ENCODE data around the gene GAL3ST3.

GAL3ST3 gene

DNA sequence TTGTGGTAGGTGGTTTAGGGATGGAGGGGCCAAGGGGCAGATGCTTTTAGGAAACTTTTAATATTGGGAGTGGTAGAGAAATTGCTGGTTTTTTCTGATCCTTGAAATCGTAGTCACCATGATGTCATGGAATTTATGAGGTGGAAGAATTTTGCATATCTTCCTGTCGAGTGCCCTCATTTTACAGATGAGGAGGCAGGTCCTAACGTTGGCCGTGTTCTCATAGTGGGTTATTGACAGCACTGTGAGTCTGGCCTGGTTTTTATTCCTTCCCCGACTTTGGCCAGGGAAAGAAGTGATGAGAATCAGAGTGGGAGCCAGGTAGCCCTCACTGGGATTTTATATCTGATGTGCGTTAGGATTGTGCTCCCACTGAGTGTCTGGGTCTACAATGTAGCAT, 12.3 kb upstream of the GAL3ST3 start:
- H2BK120ac ChIP-seq (ENCODE audit: low read depth, low read length): no peak overlapping the region
- no peak overlapping the region for H2BK15ac ChIP-seq (replicated peaks; ENCODE audit: low read depth)
- H3K56ac ChIP-seq (ENCODE audit: low read length): no peak overlapping the region
- no peaks in the 10 kb centered on the region for H3K79me2 ChIP-seq (ENCODE audit: control insufficient read depth, insufficient read depth, low read length)
- no peak overlapping the region for H4K5ac ChIP-seq (ENCODE audit: low read length)
- H3K27ac ChIP-seq (ENCODE audit: low read depth, low read length): no peak overlapping the region
- H2AK5ac ChIP-seq (ENCODE audit: low read length): no peak overlapping the region
- H3K27me3 ChIP-seq (ENCODE audit: insufficient read depth, low read length, poor library complexity): no peaks in the 10 kb centered on the region
- H2BK5ac ChIP-seq (ENCODE audit: low read length): no peak overlapping the region
- no peak overlapping the region for H3K4ac ChIP-seq (ENCODE audit: low read depth, low read length)
- H3K9ac ChIP-seq (ENCODE audit: low read length): no peak overlapping the region
- H3K36me3 ChIP-seq (ENCODE audit: control insufficient read depth, insufficient read depth, low read length): peaks cover 34% of the 10 kb centered on the region
- no CpG with 5 or more reads among the region's 6 CpGs for WGBS (ENCODE audit: extremely low coverage, insufficient coverage, low lambda C conversion rate)
- no peaks in the 10 kb centered on the region for H3K4me1 ChIP-seq (ENCODE audit: control insufficient read depth, low read depth, low read length)
- peaks cover 4% of the 10 kb centered on the region for H3K79me1 ChIP-seq (ENCODE audit: low read length)
- H3K18ac ChIP-seq (ENCODE audit: low read length): no peak overlapping the region
- H4K8ac ChIP-seq (ENCODE audit: low read depth, low read length): no peak overlapping the region
- H3K4me3 ChIP-seq (ENCODE audit: low read length): no peak overlapping the region
- no peak overlapping the region for H3K23ac ChIP-seq (ENCODE audit: low read length)
- H3K4me2 ChIP-seq (ENCODE audit: low read length): no peak overlapping the region
- DNase-seq: no peak

DNA sequence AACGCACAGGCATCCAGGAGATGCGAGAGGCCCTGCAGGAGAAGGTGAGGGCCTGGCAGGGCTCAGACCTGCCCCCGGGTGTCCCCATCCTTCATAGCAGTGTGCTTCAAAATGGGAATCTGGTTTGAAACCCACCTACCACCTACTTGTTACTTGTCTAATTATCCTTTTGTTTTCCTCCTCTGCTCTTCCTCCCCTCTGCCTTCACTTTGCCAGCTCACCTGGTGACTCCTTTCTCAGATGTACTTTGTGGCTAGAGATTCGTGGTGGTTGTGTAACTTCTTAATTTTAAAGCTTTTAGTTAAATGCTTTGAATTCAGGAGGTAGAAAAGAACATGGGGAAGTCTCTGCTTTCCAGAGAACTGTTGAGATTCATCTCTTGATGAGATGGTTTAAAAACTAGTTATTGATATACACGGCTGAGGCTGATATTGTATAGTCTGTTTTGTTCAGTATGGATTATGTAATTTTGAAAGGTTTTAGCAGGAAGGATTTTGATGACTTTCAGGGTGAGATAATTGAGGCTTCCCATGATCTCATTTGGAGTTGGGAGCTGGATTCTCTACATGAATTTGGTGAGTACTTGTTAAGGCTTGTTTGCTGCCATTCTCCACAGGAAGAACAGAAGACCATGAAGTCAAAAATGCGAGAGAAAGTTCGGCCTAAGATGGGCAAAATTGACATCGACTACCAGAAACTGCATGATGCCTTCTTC, 11.2 kb upstream of the GAL3ST3 start:
- no peak overlapping the region for H3K4ac ChIP-seq (ENCODE audit: low read depth, low read length)
- H4K5ac ChIP-seq (ENCODE audit: low read length): no peak overlapping the region
- H3K27me3 ChIP-seq (ENCODE audit: insufficient read depth, low read length, poor library complexity): no peaks in the 10 kb centered on the region
- H2BK15ac ChIP-seq (replicated peaks; ENCODE audit: low read depth): no peak overlapping the region
- no peak overlapping the region for H3K18ac ChIP-seq (ENCODE audit: low read length)
- H3K9ac ChIP-seq (ENCODE audit: low read length): no peak overlapping the region
- WGBS (ENCODE audit: extremely low coverage, insufficient coverage, low lambda C conversion rate): no CpG with 5 or more reads among the region's 8 CpGs
- no peak overlapping the region for H3K56ac ChIP-seq (ENCODE audit: low read length)
- H3K4me3 ChIP-seq (ENCODE audit: low read length): no peak overlapping the region
- no peaks in the 10 kb centered on the region for H3K79me2 ChIP-seq (ENCODE audit: control insufficient read depth, insufficient read depth, low read length)
- no peak for DNase-seq
- no peaks in the 10 kb centered on the region for H3K4me1 ChIP-seq (ENCODE audit: control insufficient read depth, low read depth, low read length)
- no peak overlapping the region for H2BK120ac ChIP-seq (ENCODE audit: low read depth, low read length)
- H2AK5ac ChIP-seq (ENCODE audit: low read length): no peak overlapping the region
- H3K79me1 ChIP-seq (ENCODE audit: low read length): peaks cover 6% of the 10 kb centered on the region
- H3K23ac ChIP-seq (ENCODE audit: low read length): no peak overlapping the region
- no peak overlapping the region for H3K27ac ChIP-seq (ENCODE audit: low read depth, low read length)
- no peak overlapping the region for H3K4me2 ChIP-seq (ENCODE audit: low read length)
- H3K36me3 ChIP-seq (ENCODE audit: control insufficient read depth, insufficient read depth, low read length): peaks cover 38% of the 10 kb centered on the region
- H4K8ac ChIP-seq (ENCODE audit: low read depth, low read length): no peak overlapping the region
- no peak overlapping the region for H2BK5ac ChIP-seq (ENCODE audit: low read length)

DNA sequence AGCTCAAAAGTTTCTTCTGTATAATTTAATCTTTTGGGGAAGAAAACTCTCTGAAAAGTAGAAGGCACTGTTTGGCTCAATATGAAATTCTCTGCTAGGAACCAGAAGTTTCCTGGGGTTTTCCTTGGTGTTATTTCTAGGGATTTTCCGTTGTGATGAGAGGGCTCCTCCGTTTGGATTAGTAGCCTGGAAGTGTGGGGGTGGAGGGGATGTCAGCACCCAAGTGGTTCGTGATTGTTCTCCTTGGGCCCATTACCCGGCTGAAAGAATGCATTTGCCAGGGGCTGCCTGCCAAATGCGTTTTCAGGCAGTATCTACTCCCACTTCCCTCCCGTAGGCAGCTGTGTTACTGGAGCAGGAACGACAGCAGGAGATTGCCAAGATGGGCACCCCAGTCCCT, 7.5 kb upstream of the GAL3ST3 start:
- no peaks in the 10 kb centered on the region for H3K27me3 ChIP-seq (ENCODE audit: insufficient read depth, low read length, poor library complexity)
- no peak overlapping the region for H4K8ac ChIP-seq (ENCODE audit: low read depth, low read length)
- no peak overlapping the region for H3K4me2 ChIP-seq (ENCODE audit: low read length)
- H3K56ac ChIP-seq (ENCODE audit: low read length): no peak overlapping the region
- peaks cover 11% of the 10 kb centered on the region for H3K79me1 ChIP-seq (ENCODE audit: low read length)
- H3K79me2 ChIP-seq (ENCODE audit: control insufficient read depth, insufficient read depth, low read length): peaks cover 18% of the 10 kb centered on the region
- H2BK5ac ChIP-seq (ENCODE audit: low read length): no peak overlapping the region
- no peak overlapping the region for H2AK5ac ChIP-seq (ENCODE audit: low read length)
- H3K36me3 ChIP-seq (ENCODE audit: control insufficient read depth, insufficient read depth, low read length): peaks cover 30% of the 10 kb centered on the region
- H2BK120ac ChIP-seq (ENCODE audit: low read depth, low read length): no peak overlapping the region
- H3K4me1 ChIP-seq (ENCODE audit: control insufficient read depth, low read depth, low read length): peaks cover 2% of the 10 kb centered on the region
- no peak overlapping the region for H3K18ac ChIP-seq (ENCODE audit: low read length)
- no CpG with 5 or more reads among the region's 7 CpGs for WGBS (ENCODE audit: extremely low coverage, insufficient coverage, low lambda C conversion rate)
- H2BK15ac ChIP-seq (replicated peaks; ENCODE audit: low read depth): no peak overlapping the region
- DNase-seq: no peak
- no peak overlapping the region for H3K27ac ChIP-seq (ENCODE audit: low read depth, low read length)
- H3K9ac ChIP-seq (ENCODE audit: low read length): no peak overlapping the region
- no peak overlapping the region for H4K5ac ChIP-seq (ENCODE audit: low read length)
- H3K23ac ChIP-seq (ENCODE audit: low read length): no peak overlapping the region
- no peak overlapping the region for H3K4me3 ChIP-seq (ENCODE audit: low read length)
- H3K4ac ChIP-seq (ENCODE audit: low read depth, low read length): no peak overlapping the region

DNA sequence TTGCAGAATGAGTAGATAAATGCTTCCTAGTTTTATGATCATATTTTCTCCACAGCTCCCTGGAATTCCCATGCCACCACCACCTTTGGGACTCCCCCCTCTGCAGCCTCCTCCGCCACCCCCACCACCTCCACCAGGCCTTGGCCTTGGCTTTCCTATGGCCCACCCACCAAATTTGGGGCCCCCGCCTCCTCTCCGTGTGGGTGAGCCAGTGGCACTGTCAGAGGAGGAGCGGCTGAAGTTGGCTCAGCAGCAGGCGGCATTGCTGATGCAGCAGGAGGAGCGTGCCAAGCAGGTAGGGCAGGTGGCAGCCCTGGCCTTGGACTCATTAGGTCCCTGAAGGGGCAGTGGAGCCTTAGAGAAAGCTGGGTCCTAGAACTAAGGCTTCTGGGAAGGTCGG, 6.1 kb upstream of the GAL3ST3 start:
- Histone ChIP-seq H3K18ac (ENCODE audit: low read length) (no peak overlapping the region), H3K36me3 (ENCODE audit: control insufficient read depth, insufficient read depth, low read length) (peaks cover 25% of the 10 kb centered on the region), H3K4ac (ENCODE audit: low read depth, low read length) (no peak overlapping the region), H2AK5ac (ENCODE audit: low read length) (no peak overlapping the region), H4K8ac (ENCODE audit: low read depth, low read length) (no peak overlapping the region), H3K4me2 (ENCODE audit: low read length) (no peak overlapping the region), H3K9ac (ENCODE audit: low read length) (no peak overlapping the region), H2BK120ac (ENCODE audit: low read depth, low read length) (no peak overlapping the region), H3K23ac (ENCODE audit: low read length) (no peak overlapping the region), H2BK5ac (ENCODE audit: low read length) (no peak overlapping the region), H3K27me3 (ENCODE audit: insufficient read depth, low read length, poor library complexity) (no peaks in the 10 kb centered on the region), H4K5ac (ENCODE audit: low read length) (no peak overlapping the region), H3K56ac (ENCODE audit: low read length) (no peak overlapping the region), H3K79me2 (ENCODE audit: control insufficient read depth, insufficient read depth, low read length) (peaks cover 18% of the 10 kb centered on the region), H3K27ac (ENCODE audit: low read depth, low read length) (no peak overlapping the region), H2BK15ac (replicated peaks; ENCODE audit: low read depth) (no peak overlapping the region), H3K79me1 (ENCODE audit: low read length) (peaks cover 11% of the 10 kb centered on the region), H3K4me3 (ENCODE audit: low read length) (no peak overlapping the region), H3K4me1 (ENCODE audit: control insufficient read depth, low read depth, low read length) (peaks cover 3% of the 10 kb centered on the region)
- DNase-seq: no peak
- WGBS (ENCODE audit: extremely low coverage, insufficient coverage, low lambda C conversion rate): no CpG with 5 or more reads among the region's 7 CpGs

DNA sequence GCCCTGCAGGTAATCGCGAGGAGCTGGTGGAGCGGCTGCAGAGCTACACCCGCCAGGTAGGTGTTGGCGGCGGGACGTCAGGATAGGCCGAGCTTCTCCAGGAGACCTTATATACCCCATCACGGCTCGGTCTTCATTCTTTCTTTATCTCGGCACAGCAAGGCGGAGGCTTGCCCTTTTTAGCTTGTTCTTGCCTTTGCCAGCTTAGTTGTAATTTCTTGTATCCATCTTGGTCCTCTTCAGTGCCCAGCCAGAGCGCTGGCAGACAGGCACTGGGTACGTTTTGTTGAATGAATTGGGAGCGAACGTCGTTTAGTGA, 3.7 kb upstream of the GAL3ST3 start:
- Histone ChIP-seq H3K79me1 (ENCODE audit: low read length) (peaks cover 11% of the 10 kb centered on the region), H3K4me2 (ENCODE audit: low read length) (peak overlapping the region; percentile 50), H3K36me3 (ENCODE audit: control insufficient read depth, insufficient read depth, low read length) (peaks cover 9% of the 10 kb centered on the region), H3K4me3 (ENCODE audit: low read length) (peak overlapping the region; percentile 87), H3K27me3 (ENCODE audit: insufficient read depth, low read length, poor library complexity) (no peaks in the 10 kb centered on the region), H2BK15ac (replicated peaks; ENCODE audit: low read depth) (no peak overlapping the region), H2AK5ac (ENCODE audit: low read length) (no peak overlapping the region), H3K56ac (ENCODE audit: low read length) (peak overlapping the region; percentile 87), H3K4ac (ENCODE audit: low read depth, low read length) (peak overlapping the region; percentile 81), H3K27ac (ENCODE audit: low read depth, low read length) (no peak overlapping the region), H3K23ac (ENCODE audit: low read length) (no peak overlapping the region), H4K8ac (ENCODE audit: low read depth, low read length) (no peak overlapping the region), H2BK5ac (ENCODE audit: low read length) (no peak overlapping the region), H3K4me1 (ENCODE audit: control insufficient read depth, low read depth, low read length) (peaks cover 3% of the 10 kb centered on the region), H3K79me2 (ENCODE audit: control insufficient read depth, insufficient read depth, low read length) (peaks cover 18% of the 10 kb centered on the region), H4K5ac (ENCODE audit: low read length) (no peak overlapping the region), H3K9ac (ENCODE audit: low read length) (peak overlapping the region; percentile 90), H2BK120ac (ENCODE audit: low read depth, low read length) (no peak overlapping the region), H3K18ac (ENCODE audit: low read length) (no peak overlapping the region)
- WGBS (ENCODE audit: extremely low coverage, insufficient coverage, low lambda C conversion rate): no CpG with 5 or more reads among the region's 17 CpGs
- no peak for DNase-seq
